HK-2 (cell line): ENCODE results near the gene EBLN2.

Source experiments
- DNase-seq: peaks from one replicate; pipeline ENCODE4 v3.0.0-alpha.2; 2018; ENCODE audit not compliant: unreplicated experiment

Gene EBLN2

DNA sequence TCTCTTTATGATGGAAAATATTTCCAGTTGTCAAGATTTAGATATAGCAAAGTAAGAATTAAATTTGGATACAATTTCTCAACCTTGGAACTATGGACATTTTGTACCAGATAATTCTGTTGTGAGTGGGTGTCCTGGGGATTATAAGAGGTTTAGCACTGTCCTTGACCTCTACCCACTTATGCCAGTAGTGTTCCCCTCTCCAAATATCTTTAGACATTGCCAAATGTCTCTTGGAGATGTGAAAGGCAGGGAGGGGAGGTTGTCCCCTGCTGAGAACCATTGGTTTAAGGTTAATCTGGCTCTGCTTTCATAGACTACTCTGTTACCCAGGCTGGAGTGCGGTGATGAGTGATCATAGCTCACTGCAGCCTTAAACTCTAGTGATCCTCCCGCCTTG lies at the start of gene EBLN2:
EBLN2 (plus strand) TSS at position 244 of the 400 bp plus-strand sequence. CDS start 423 bp downstream, outside the sequence.
- DNase-seq, result no peak

DNA sequence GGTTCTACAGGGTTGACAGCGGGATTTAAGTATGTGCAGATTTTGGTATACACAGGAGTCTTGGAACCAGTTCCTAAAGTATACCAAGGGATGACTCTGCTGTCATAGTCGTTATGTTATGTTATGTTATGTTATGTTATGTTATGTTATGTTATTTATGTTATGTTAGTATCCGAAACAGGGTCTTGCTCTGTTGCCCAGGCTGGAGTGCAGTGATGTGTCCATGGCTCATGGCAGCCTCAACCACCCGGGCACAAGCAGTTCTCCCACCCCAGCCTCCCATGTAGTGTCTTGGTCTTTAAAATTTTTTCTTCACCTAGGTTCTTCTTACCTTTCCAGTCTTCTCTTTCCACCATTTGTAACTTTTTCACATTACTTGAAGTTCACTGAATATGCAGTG lies 43.2 kb upstream of the EBLN2 start:
- no peak for DNase-seq

DNA sequence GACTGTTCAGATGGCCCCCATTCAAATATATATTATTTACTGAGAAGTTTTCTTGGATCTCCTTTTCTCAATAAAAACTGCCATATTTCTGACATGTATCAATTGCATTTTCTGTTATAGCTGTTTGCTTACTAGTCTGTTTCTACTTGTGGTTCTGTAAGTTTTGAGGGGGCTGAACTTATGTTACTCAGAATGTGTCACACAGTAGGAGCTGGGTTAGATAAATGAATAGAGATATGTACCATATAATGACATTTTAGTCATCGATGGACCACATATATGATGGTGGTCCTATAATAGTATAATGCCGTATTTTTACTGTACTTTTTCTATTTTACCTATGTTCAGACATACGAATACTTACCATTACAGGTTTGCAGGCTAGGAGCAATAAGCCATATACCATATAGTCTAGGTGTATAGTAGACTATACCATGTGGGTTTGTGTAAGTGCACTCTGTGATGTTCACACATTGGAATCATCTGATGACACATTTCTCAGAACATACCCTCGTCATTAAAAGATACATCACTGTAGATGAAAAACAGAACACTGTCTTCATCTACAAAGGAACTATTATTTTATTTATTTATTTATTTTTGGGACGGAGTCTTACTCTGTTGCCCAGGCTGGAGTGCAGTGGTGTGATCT lies 42.5 kb upstream of the EBLN2 start:
- DNase-seq, result no peak

DNA sequence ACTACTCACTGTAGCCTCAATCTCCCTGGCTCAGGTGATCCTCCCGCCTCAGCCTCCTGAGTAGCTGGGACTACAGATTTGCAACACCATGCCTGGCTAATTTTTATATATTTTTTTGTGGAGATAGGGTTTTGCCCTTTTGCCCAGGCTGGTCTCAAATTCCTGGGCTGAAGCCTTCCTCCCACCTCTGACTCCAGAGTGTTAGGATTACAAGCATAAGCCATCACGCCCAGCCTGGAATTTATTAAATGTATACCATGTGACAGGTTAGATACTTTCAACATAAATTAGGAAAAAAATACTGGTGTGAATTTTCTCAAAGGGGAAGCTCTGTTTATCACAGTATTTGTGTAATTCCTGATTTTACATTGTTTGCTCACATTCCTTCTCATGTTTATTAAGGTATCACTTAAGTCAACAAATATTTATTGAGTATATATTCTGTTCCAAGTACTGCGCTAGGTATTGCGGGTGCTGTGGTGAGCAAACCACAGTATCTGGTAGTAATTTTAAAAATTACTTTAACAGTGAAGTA lies 40.1 kb upstream of the EBLN2 start:
- DNase-seq, result no peak

DNA sequence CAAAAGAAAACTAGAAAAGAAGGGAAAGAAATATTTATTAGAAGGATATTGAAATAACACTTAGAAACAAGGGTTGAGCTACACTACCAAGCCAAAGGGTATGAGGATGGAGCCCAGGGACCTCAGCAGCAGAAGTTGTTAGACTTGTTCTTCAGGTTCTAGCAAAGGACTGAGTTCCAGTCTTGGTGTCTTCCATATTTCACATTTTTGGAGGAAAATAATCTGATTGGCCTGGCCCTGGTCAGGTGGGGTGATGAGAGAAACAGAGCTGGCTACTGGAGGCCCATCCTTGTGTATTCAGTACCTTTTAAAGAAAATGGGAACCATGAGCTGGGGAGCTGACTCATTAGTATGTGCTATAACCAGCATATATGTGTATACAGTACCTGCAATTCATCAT lies 36.6 kb upstream of the EBLN2 start:
- no peak for DNase-seq

DNA sequence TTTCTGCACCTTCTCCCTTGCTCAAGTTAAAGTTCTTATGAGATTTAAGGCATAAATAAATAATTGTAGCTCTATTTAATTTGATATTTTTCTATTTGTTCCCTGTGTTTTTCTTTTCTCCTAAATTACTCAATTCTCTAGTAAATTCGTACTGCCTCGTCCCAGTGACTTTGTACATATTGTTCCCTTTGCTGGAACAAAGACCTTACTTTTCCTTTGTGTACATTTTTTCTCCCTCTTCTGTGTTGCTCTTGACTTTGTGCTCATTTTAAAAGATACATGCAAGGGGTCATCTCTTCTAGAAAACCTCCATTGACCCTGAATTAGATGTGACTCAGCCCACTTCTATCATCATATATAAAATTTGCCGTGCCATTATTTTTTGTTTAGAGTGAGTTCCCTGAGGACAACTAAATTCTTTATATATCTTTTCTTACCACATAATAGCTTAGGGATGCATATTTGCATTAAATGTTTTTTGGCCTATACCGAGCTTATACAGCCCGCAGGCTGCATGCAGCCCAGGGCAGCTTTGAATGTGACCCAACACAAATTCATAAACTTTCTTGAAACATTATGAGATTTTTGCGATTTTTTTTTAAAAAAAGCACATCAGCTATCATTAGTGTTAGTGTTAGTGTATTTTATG lies 35.2 kb upstream of the EBLN2 start:
- DNase-seq, result no peak

DNA sequence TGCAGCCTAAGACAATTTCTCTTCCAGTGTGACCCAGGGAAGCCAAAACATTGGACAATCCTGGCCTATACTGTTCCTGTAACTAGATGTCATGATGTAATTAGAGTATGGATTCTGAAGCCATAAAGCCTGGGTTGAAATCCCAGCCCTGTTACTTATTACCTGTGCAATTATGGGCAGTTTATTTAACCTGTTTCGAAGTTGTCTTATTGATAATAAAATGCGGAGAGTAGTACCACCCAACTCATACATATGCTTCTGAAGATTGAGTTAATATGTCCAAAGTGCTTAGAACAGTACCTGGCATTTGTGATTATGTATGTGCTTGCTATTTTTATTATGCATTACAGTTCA lies 34.7 kb upstream of the EBLN2 start:
- no peak for DNase-seq

DNA sequence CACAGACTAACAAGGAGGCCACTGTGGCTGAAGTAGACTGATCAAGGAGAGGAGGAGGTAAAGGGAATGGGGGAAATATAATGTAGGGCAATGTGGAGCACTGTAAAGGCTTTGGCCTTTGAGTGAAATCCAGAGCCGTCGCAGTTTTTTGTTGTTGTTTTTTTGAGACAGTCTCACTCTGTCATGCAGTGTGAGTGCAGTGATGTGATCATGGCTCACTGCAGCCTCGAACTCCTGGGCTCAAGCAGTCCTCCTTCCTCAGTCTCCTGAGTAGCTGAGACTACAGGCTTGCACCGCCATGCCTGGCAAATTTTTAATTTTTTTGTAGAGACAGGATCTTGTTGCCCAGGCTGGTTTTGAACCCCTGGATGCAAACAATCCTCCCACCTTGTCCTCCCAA lies 32.7 kb upstream of the EBLN2 start:
- no peak for DNase-seq

DNA sequence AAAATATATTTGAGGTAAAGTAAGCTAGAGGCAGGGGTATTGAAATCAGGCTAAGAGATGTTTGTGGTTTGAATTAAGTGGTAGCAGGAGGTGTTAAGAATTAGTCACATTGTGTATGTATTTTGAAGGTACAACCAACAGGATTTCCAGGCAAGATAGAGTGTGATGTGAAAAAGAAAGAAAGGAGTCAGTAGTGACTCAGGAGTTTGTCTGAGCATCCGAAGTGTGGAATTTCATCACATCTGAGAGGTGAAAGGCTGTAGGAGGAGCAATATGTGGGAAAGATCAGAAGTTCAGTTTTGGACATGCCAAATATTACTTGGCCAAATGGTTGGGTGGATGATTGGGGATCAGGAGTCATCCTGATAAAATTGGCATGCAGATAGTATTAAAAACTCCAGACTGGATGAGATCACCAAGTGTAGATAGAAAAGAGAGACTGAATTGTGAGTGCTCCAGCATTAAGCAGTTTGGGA lies 32.1 kb upstream of the EBLN2 start:
- peak; percentile 24 for DNase-seq

DNA sequence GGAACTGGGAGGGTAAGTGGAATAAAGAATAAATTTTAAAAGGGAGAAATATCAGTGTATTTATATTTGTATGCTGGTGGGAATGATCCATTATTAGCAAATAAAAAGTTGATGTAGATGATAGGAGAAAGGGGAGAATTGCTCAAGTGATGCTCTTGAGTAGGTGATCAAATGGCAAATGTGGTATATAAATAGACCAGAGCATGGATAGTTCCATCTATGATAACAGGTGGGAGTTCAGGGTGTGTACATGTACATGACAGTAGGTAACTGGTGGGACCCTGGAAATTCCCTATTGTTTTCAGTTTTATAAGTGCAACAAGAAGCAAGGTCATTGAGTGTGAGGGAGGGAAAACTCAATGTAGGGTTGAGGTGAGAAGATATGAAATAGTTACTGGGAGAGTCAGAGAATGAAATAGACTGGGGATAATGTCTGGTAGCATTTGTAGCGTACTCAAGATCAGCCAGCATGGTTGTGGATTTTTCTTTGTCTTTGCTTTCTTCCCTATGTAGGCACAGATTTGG lies 31.3 kb upstream of the EBLN2 start:
- DNase-seq, result no peak

DNA sequence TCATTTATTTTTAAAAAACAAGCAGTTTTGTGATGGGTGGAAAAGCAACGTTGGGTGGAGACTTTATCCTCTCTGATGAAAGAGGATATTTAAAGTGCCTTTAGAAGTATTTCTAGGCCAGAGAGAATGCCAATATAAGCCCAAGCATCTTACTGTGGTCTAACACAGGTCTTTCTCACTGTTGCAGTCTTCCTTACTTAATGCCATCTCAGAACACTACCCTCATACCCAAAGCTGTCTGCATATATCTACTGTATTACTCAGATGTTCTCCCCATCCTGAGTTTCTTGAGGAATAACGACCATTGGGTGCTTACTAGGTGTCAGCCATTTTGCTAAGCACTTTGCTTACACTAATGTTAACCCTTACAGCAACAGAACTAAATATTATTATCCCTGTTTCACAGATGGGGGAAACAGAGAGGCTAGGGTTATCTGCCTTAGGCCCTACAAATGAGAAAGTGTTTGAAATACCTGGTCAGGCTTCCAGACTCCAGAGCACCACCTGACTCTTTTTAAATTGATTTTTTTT lies 29.8 kb upstream of the EBLN2 start:
- DNase-seq, result no peak

DNA sequence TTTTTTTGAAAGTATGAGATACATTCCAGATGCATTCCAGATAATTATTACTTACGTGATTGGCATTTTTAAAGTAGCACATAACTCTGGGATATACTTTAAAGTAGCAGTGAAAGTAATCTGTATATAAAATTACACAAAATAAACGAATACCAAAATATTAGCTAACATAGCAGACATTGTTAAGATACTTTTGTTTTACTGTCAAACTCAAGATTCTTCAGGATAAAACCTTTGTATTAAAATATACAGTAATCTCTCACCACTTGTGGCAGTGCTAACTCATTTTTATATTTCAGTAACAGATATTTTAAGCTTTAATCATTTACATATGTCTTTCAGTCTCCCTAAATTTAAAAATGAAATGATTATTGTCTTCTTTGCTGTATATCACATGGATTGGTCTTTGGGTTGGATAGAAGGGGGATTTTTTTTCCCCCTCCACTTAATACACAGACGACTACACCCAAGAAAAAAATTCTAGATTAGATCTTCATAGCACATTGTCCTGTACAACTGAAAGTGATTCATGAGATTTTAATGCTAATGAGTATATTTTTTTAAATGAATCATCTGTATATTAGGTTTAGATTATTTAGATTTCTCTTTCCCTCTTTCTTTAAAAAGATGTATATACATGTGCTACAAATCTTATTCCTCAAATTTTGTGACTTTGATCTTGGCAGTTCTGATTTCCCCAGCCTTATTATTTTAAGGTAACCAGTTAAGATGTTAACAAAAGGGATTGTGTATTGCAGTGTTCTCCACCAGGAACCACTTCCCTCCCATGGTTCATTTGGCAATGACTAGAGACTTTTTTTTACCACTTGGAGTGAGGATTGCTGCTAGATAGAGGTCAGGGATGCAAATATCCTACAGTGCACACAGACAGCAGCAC lies 24.5 kb upstream of the EBLN2 start:
- DNase-seq, result no peak

DNA sequence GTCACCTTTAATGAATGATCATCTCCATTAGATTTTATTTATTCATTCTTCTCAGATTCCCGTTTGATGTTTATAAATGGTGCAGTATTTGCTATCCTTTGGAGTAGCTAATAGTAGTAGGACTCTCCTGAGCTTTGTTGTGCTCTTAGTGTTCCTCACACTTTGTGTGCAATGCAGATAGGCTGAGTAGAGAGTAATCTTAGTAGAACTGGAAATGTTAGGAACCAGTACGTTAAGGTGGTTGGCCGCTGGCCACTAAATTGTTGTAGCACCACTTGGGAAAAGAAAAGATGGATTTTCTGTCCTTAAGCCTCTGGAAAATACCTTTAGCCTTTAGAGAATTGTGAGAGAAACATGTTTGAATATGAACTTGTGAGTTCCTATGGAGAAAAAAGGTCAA lies 19.9 kb upstream of the EBLN2 start:
- DNase-seq, result no peak

DNA sequence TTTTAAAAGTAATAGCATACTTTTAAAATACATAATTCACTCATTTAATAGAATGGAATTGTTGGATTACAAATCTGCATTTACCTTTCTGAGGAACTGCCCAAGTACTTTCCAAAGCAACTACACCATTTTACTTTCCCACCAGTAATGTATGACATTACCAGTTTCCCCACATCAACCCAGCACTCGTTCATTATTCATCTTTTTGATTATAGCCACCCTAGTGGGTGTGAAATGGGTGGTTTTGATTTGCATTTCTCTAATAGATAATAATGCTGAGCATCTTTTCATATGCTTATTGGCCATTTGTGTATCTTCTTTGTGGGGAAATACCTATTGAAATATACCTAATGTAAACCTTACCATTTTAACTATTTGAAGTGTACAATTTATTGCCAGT lies 18.0 kb upstream of the EBLN2 start:
- no peak for DNase-seq

DNA sequence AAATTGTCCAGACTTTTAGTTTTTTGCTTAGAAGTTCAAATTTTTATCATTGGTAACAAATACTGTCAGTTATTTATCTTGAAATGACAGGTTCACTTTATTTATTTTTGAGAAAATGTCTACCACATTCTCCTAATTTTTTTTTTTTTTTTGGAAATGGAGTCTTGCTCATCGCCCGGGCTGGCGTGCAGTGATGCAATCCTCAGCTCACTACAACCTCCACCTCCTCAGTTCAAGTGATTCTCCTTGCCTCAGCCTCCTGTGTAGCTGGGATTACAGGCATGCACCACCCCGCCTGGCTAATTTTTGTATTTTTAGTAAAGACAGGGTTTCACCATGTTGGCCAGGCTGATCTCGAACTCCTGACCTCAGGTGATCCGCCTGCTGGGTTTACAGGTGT lies 16.1 kb upstream of the EBLN2 start:
- no peak for DNase-seq

DNA sequence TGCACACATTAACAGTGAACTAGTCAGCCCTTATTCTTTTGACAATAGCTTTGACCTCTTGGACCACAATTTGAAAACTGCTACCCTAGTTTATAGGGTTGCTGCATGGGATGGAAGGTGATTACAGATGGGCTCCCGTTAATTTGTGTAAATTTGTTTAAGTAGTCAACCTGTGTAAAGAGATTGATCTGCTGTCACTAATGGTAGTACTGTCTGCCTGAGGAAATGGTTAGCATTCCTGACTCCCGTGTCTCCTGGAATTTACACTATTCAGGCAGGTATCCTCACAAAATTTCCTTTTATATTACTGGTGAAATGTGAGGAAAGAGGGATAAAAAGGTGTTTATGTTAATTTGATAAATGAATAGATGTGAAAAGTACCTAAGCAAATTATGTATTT lies 15.3 kb upstream of the EBLN2 start:
- no peak for DNase-seq

DNA sequence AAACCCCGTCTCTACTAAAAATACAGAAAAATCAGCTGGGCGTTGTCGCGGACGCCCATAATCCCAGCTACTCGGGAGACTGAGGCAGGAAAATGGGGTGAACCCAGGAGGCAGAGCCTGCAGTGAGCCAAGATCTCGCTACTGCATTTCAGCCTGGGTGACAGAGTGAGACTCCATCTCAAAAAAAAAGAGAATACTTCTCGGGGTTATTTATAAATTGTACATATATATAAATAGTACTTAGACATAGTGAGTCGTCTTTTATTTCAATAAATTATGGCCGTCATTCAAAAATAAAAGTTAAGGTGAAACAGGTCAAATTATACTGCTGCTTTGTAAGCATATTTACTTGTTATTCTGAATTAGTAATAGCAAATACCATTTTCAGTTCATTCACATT lies 12.1 kb upstream of the EBLN2 start:
- no peak for DNase-seq

DNA sequence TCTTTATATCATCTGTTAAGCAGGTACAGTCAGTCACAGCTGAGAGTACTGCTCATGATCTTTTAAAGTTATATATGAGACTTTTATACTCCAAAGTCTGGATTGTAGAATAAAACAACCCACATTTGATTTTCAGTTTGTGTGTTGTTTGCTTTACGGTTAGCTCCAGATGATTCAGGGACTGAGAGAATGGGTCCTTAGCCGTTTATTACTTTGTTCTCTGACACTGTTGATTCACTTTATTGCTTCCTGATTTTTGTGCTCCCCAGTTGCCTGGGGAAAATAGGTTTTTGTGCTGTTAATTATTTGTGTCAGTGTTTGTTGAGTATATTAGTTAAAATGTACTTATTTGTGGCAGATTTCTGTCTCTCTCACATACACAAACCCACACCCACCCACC lies 8.6 kb upstream of the EBLN2 start:
- DNase-seq, result no peak

DNA sequence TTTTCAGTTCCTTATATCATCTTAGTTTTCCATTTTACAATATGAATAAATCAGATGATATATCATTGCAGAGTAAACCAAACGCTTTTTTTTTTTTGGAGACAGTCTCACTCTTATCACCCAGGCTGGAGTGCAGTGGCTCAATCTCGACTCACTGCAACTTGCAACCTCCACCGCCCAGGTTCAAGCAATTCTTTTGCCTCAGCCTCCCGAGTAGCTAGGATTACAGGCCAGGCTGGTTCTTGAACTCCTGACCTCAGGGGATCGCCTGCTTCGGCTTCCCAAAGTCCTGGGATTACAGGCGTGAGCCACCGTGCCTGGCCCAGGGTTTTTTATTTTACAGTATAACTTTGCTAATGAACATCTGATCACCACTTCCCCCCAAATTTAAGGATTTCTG lies 5.9 kb upstream of the EBLN2 start:
- no peak for DNase-seq

DNA sequence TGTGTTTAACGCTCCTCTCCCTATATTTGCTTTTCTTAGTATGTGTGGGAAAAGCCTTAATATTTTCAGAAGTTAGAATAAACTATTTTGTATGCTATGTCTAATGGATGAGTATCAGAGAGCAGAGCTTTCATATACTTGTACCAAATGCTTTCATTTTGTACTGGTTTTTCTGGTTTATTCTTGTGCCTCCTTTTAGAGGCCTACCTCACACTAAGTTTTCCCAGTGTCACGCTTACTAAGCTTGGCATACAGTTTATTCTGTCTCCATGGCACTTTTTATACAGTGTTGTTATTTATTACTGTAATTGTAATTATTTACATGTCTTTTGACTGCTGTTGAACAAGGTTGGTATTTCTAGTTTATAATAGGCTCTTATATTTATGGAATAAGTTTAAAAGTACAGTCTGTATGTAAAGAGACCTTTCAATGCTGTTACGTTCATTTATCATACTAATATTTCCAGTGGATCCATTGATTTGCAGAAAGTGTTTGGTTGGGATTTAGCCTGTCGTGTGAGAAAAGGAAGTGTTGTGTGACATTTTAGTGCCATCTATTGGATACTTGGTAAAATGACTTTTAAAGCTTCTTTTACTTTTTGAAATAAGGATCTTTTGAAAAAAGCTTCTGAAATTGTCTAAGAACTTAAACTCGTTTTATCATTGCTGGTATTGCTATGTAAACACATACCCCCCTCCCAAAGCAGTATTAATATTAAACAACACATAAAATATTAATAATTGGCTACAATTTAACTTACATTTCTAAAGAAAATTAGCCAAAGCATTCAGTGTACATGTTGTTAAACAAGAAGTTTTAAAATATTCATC lies 5.2 kb upstream of the EBLN2 start:
- no peak for DNase-seq

DNA sequence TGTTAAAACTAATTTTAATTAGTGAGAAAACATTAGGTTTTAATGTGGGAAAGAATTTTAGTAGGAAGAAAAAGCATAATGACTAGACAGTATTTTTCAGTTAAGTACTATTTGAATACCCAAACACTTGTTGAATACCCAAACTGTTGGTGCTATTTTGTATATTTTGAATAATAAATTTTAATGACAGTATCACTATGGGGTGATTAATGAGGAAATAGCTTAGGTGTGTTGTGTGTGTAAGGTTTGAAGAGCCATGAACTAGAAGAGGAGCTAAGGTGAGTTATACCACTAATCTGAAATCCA lies 4.7 kb upstream of the EBLN2 start:
- DNase-seq, result no peak
